ENCODE measurements around the gene FAF1.

Gene FAF1

GRCh38 chr1:50427086-50427817 is 532.8 kb downstream of the FAF1 start:
- no peak for DNase-seq (ENCODE audit: low read depth in 2 of 2)

- DNase-seq (ENCODE audit: low read depth in 2 of 2) = no peak
Observed at GRCh38 chr1:50426702-50427085, 533.4 kb downstream of the FAF1 start.

DNA sequence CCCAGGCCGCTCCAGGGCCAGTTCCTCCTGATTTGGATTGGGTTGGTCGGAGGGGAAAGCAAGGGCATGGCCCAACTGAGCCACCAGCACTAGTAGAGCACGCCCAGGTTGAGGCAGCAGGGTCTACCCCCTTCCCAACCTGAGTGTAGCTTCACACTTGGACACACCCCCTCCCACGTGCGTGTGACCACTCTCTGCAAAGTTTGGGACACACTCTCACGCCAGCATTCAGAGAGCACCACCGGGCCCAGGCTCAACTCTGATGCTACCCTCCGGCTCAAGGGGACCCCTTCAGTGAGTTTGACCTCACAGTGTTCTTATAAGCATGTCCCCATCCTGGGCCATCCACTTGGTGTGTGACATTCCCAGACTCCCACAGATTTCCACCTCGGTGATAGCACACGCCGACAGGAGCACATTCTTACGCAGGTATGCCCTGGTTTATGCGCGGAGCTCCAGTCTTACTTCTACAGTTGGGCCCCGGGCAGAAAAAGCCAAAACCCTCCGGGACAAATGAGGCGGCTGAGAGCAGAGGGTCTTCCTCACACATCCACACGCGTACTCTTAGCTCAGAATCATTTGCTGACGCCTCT is 533.9 kb downstream of the FAF1 start:
- no peak for DNase-seq (ENCODE audit: low read depth in 2 of 2)

- DNase-seq (ENCODE audit: low read depth in 2 of 2) = no peak
Observed at GRCh38 chr1:50425376-50426107, 534.5 kb downstream of the FAF1 start.

DNA sequence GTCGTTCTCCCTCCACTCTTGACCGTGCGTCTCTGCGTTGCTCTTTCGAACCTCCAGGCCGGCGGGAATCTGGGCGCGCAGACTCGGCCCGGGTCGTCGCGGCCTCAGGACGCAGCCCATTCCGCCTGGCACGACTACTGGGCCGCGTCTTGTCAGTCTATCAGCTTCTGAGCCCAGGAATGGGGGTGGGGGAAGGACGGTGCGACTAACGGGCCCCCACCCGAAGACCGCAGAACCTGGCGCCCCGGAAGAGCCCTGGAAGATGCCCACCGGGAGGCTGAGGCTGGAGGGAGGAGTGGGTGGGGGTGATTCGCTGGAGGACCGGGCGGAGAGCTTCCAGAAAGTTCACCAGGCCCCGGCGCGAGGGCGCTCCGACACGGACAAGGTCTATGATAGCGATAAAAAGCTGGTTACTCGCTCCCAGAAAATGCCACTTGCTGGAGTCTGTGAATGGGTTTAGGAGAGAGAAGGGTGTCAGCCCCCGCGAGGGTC is 535.1 kb downstream of the FAF1 start:
- no peak for DNase-seq (ENCODE audit: low read depth in 2 of 2)

DNA sequence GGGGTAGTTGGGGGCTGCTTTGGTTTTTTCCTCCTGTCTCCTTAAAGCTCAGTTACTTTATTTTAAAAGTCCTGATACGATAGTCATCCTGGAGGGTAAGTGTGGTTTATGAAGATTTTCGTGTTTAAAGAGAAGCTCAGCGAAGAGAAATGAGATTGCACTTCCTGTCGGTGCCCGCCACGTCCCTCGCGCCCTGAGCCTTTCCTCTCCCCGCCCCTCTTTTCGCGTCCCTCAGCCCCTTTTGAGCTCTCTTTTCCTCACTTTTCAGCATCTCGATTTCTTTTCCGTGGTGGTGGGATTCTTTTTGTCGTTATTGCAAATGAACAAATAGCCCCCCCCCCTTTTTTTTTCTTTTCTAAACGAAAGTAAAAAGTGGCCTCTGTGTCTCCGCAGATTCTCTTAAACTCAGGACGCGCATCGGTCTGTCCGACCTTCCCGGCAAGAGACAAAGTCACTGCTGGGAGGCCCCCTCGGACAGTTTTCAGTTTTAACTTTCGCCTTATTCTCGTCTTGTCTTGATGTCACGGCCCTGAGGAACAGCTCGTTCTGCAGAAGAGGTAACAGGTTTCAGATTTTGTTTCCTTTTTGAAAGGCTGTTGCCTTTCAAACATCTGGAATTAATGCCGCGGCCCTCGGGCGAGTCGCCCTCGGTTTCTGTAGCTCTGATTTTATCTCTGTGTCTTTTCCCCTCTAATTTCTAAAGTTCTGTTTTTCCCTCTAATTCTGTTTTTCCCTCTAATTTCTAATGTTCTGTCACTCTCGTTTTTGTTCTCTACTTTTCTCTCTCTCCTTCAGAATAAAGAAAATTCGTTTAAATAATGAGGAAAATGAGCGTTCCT is 535.8 kb downstream of the FAF1 start:
- no peak for DNase-seq (ENCODE audit: low read depth in 2 of 2)

- no peak for DNase-seq (ENCODE audit: low read depth in 2 of 2)
Observed at GRCh38 chr1:50423670-50424000, 536.4 kb downstream of the FAF1 start.

DNA sequence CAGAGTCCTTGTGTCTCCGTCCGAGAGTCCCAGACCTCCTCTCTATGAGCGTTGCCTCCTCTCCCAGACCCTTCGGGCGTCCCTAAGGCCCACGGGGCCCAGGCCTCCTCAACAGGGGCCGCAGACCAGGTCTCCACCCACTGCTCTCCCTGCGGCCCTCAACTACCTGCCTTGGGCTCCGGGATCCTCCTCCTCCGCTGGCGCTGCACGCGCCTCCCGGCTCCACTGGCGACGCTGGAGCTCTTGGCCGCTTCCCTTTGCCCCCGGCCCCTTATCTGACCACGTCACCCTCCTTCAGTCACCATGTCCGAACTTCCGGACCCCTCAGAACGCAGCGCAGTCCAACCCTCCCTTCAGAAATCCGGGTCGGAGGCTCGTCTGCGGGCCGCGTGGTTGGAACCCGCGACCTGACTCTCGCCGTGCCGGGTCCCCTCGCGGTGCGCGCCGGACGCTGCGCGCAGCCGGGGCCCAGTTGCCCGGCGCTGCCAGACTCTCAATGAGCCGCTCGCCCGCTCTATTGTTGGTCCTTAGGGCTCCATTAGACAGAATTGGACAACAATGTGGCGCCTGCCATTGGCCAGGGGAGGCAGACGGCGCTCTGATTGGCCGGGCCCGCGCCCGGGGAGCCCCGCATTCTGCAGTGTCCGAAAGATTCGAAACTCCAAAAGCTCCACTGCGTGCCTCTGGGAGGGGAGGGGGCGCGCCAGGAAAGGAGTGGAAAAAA is 537.0 kb downstream of the FAF1 start, which contains the start of gene DMRTA2:
Gene DMRTA2 (minus strand): TSS at position 498 of the 724 bp plus-strand sequence. CDS start 1,907 bp downstream, outside the sequence.
- DNase-seq (ENCODE audit: low read depth in 2 of 2) = no peak

DNA sequence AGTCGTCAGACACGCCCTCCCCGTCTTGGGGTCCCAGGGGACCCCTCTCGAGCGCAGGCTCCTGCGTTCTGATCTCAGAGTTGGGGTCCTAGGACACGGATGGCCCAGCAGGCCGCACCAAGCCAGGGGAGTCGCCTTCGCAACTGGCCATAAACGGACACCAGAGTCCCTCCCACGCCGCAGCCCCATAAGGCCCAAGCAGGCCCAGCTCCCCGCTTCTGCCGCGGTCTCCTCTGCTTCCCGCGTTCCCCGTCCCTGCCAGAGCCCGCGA is 537.5 kb downstream of the FAF1 start:
- DNase-seq (ENCODE audit: low read depth in 2 of 2) = no peak

GRCh38 chr1:50421768-50422674 is 538.0 kb downstream of the FAF1 start:
- DNase-seq (ENCODE audit: low read depth in 2 of 2) = no peak

- no peak for DNase-seq (ENCODE audit: low read depth in 2 of 2)
Observed at GRCh38 chr1:50421366-50421748, 538.7 kb downstream of the FAF1 start.

- no peak for DNase-seq (ENCODE audit: low read depth in 2 of 2)
Observed at GRCh38 chr1:50420689-50421365, 539.2 kb downstream of the FAF1 start.

GRCh38 chr1:50419907-50420677 is 540.0 kb downstream of the FAF1 start:
- no peak for DNase-seq (ENCODE audit: low read depth in 2 of 2)

- no peak for DNase-seq (ENCODE audit: low read depth in 2 of 2)
Observed at GRCh38 chr1:50419192-50419906, 540.7 kb downstream of the FAF1 start.

GRCh38 chr1:50418600-50419109 is 541.4 kb downstream of the FAF1 start:
- no peak for DNase-seq (ENCODE audit: low read depth in 2 of 2)

DNA sequence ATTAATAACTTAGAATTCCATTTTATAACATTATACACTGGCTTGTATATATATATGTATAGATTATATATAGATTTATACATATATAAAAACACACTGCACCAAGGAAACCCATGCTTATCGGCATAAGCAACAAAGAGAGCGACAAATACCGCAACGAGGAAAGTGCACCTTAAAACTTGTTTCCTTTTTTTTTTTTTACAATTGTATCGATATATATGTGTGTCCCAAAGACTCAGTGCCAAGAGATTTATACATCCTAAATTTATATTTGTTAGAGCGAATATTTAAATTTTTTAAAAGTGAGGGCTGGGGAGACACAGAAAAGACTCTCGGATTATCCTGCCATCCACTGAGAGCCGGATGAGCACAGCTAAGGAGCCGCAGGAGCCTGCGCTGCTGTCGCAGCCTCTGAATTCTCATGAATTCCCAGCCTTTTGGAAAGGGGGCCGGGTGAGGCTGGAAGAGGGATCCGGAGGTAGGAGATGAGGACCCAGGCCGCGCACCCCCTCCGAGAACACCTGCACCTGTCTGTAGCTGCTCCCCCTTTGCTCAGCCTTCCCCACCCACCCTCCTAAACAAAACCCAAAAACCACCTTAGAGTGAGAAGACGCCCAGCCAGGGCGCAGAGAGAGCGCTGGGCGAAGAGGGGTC is 542.0 kb downstream of the FAF1 start:
- DNase-seq (ENCODE audit: low read depth in 2 of 2) = no peak

- no peak for DNase-seq (ENCODE audit: low read depth in 2 of 2)
Observed at GRCh38 chr1:50417507-50417906, 542.6 kb downstream of the FAF1 start.

Data from stimulated activated CD8-positive, alpha-beta memory T cell treated with anti-CD3 and anti-CD28 coated beads, Interleukin-15, amount 100 ng/mL, for 48 hours (primary cell).